Rectal smooth muscle tissue (tissue), 1 donor: Measurements from ENCODE around the gene UNC5C.

Experiments used
- H3K27ac ChIP-seq: one replicate; pipeline ENCODE4 v1.7.0; 2013; ENCODE audit warnings: low read depth, low read length, inconsistent platforms
- H3K27me3 ChIP-seq: one replicate; pipeline ENCODE4 v1.7.0; 2013; ENCODE audit warnings: low read length; ENCODE audit not compliant: control insufficient read depth, insufficient read depth
- H3K36me3 ChIP-seq: one replicate; pipeline ENCODE4 v1.7.0; 2013; ENCODE audit warnings: low read length; ENCODE audit not compliant: control insufficient read depth, insufficient read depth
- H3K4me1 ChIP-seq: one replicate; pipeline ENCODE4 v1.7.0; 2013; ENCODE audit warnings: low read length; ENCODE audit not compliant: control insufficient read depth, insufficient read depth
- H3K4me3 ChIP-seq: one replicate; pipeline ENCODE4 v1.7.0; 2013; ENCODE audit warnings: low read length
- H3K9ac ChIP-seq: one replicate; pipeline ENCODE4 v1.7.0; 2013; ENCODE audit warnings: low read length

The UNC5C gene

DNA sequence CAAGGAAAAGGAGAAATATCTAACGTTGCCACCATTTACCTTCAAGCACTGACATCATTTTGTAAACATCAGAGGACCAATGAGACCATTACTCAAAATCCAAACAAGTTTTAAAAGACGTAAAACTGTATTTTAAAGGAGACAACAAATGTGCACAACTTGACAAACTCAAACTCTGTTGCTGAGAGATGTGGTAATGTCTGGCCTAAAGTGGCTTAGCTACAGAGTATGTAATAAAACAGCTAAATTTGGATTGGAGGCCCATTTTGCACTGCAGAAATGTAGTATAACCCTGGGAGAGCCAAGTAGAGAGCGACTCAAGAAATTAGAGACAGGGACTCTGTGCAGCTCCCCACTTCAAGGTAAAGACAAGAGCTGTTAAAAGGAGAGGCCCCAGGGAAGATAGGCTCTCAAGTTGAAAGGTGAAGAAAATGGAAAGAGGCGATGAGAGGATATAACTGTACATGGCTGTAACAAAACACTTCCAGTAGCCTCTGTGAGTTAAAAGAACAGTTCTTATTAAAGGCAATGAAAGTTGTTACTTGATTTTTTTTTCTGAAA is 20.3 kb downstream of the UNC5C start:
- Histone ChIP-seq H3K4me3 (no peak overlapping the region), H3K27ac (no peak overlapping the region), H3K9ac (no peak overlapping the region), H3K4me1 (no peaks in the 10 kb centered on the region), H3K36me3 (no peaks in the 10 kb centered on the region), H3K27me3 (no peaks in the 10 kb centered on the region)

DNA sequence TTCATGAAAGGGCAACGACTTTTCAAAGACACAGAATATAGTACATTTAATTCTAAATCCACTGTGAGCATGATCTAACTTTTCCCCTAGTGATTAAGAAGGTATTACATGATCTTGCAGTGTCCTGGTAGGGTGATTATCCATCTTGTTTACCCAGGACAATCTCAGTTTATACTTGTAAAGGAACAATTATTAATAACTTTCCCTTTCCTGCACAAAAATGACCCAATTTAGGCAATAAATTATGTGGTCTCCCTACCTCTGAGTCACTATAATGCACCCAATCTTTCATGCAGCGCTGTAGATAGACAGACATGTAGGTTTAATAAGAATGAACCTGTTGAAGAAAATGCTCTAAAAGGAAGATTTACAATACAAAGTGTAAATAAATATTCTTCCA is 22.7 kb downstream of the UNC5C start:
- no peaks in the 10 kb centered on the region for H3K4me1 ChIP-seq
- no peaks in the 10 kb centered on the region for H3K27me3 ChIP-seq
- H3K9ac ChIP-seq: no peak overlapping the region
- no peaks in the 10 kb centered on the region for H3K36me3 ChIP-seq
- H3K27ac ChIP-seq: no peak overlapping the region
- H3K4me3 ChIP-seq: no peak overlapping the region

DNA sequence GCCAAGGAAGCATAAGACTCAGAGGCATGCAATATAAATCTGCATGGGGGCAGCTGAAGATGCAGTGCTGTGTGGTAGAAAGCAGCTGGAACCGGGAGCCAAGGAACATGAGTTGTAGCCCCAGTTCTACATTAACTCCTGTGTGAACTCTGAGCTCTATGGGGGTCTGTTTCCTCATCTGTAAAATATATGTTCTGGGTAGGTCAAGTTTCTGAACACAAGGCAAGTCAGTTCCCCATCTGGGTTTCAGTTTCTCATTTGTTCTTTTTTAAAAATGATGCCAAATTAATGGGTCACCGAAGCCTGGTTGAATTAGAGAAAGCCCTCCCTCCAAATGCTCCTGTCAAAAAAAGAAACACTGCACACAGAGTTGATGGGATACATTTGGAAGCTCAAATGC is 24.0 kb downstream of the UNC5C start:
- Histone ChIP-seq H3K36me3 (no peaks in the 10 kb centered on the region), H3K27me3 (no peaks in the 10 kb centered on the region), H3K4me1 (no peaks in the 10 kb centered on the region), H3K9ac (no peak overlapping the region), H3K4me3 (no peak overlapping the region), H3K27ac (no peak overlapping the region)

DNA sequence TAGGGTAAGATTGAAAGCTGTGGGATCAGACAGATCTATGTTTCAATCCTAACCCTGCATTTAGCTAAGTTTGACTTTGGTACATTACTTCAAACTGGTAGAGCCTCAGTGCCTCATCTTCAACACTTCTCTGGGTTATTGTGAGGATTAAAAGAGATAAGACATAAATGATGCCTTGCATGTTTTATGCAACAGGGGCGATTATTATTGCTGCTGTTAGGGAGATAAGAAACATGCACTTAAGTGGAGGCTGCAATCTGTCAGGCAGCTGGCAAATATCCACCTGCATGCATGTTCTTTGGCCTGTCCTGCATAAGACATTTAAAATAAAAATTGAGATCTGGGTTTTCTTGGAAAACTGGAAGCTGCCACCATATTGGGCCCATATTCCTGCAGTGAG is 24.6 kb downstream of the UNC5C start:
- H3K27me3 ChIP-seq: no peaks in the 10 kb centered on the region
- H3K4me1 ChIP-seq: no peaks in the 10 kb centered on the region
- no peak overlapping the region for H3K27ac ChIP-seq
- no peak overlapping the region for H3K9ac ChIP-seq
- no peaks in the 10 kb centered on the region for H3K36me3 ChIP-seq
- H3K4me3 ChIP-seq: no peak overlapping the region

DNA sequence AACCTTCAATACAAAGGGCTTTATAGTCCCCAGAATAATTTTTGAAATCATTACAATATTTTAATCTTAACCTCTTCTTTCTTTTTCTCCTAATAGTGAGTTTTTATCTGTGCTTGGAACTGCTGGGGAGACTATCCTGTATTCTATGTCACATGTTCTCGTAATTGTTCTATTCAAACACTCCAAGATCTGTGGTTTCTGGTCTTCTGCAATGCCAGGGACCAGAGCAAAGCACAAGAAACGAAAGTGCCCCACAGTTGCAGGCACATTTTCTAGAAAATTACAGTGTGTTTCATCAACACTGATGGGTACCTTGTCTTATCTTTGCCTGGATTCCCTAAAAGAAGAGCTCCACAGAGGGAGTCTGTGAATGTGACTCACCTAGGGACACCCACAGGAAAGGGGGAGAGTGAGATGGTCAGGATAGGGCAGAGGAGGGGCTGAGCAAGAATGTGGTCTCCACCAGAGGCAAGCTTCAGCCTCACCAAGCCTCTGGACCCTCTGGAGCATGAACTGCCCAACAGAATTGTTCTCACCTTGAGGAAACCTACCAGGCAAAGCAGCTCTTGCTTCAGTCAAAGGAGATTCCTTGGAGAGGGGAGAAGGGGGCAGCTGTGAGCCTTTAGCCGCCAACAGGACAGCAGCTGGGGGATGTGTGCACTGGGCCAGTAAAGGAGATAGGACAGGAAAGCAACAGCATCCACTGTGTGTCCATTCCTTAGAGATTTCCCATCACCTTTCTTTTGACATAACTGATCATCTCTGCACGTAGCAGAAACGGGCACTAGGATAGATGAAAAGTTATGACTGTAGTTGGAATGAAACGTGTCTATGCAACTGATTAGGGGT is 25.9 kb downstream of the UNC5C start:
- Histone ChIP-seq H3K36me3 (no peaks in the 10 kb centered on the region), H3K4me3 (no peak overlapping the region), H3K9ac (no peak overlapping the region), H3K27me3 (no peaks in the 10 kb centered on the region), H3K27ac (no peak overlapping the region), H3K4me1 (no peaks in the 10 kb centered on the region)

DNA sequence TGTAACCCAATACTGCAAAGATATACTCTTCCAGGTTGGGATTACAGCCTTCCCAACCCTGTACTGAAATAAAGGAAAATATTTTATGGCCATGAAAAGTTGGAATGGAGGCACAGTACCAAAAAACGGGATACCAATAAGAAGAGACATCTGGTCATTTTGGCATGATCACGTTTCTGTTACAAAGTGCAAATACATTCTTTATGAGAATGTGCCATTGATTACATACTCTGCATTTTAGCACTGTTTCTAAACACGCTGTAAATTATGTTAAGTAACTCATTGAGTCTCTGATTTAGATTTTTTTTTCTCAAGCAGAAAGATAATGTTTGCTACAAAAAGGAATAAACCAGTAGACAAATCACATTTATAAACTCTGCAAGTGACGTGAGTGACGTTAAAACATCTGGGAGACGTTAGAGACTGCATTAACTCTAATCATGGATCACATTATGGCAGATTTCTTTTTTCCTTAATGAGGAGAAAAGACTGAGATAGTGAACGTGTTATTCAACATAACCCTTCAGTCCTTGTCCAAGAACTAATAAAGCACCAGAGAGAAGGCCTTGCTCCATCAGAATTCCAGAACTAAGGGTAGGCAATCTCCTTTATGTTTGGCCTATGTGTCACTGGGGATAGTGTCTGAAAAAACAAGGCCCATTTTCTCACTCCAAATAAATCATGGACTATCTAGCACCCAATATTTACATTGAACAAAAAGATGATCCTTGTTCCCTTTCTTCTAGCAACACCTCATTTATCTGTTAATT is 31.0 kb downstream of the UNC5C start:
- Histone ChIP-seq H3K4me1 (no peaks in the 10 kb centered on the region), H3K4me3 (no peak overlapping the region), H3K36me3 (no peaks in the 10 kb centered on the region), H3K27me3 (no peaks in the 10 kb centered on the region), H3K9ac (no peak overlapping the region), H3K27ac (no peak overlapping the region)

DNA sequence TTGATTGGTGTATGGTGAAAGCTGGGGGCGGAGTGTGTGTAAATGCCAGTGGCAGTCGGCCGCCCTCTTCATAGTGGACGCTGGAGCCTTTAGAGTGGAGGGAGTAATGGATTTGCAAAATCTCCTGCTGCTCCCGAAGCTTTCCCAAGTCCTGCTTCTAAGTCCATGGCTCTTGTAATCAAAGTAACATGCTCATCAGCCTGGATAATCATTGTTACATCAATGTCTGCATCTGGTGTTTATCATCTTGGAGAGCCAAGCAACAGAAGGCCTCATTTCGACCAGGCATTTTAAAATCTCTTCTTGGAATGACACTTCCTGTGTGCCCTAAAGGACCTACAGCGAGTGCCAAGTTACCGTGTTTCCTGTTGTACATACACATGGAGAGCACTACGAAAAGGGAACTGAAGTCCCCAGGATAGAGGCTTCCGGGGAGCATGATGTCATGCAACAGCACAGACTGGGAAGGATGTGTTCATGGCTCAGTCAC is 32.2 kb downstream of the UNC5C start:
- Histone ChIP-seq H3K27ac (no peak overlapping the region), H3K4me1 (no peaks in the 10 kb centered on the region), H3K36me3 (no peaks in the 10 kb centered on the region), H3K9ac (no peak overlapping the region), H3K27me3 (no peaks in the 10 kb centered on the region), H3K4me3 (no peak overlapping the region)

DNA sequence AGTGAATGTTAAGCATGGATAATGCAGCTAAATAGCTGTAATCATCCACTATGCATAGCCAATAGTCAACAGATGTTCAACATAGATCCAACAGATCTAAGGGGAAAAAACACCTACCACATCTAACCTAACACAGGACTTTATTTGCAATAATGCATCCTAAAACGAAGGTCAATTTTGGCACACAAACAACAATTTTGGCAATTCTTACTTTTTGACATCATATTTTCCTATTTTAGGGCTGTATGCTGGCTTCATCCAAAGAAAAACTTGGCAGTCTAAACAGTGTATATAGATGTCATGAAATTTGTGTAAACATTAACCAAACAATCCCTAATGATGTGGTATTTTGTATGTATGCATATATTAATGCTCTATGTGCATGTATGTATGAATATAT is 33.2 kb downstream of the UNC5C start:
- Histone ChIP-seq H3K27me3 (no peaks in the 10 kb centered on the region), H3K4me1 (no peaks in the 10 kb centered on the region), H3K4me3 (no peak overlapping the region), H3K9ac (no peak overlapping the region), H3K36me3 (no peaks in the 10 kb centered on the region), H3K27ac (no peak overlapping the region)

DNA sequence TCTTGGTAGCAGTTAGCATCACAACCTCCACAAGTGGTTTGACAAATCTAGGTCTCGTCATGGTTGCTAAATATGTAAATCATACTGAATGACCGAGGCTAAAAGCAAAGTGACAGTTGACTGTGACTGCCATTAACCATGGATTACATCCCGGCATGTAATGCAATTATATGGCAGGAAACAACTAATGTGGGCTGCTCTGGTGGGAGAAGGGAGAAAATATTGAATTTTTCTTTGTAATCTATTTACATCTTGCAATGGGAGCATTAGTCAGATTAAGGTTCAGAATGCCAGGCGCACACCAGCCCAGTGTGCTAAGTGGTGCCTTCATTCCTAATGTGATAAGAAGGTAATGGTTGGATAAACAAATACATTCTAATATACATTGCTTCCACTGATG is 35.8 kb downstream of the UNC5C start:
- Histone ChIP-seq H3K4me3 (no peak overlapping the region), H3K9ac (no peak overlapping the region)

DNA sequence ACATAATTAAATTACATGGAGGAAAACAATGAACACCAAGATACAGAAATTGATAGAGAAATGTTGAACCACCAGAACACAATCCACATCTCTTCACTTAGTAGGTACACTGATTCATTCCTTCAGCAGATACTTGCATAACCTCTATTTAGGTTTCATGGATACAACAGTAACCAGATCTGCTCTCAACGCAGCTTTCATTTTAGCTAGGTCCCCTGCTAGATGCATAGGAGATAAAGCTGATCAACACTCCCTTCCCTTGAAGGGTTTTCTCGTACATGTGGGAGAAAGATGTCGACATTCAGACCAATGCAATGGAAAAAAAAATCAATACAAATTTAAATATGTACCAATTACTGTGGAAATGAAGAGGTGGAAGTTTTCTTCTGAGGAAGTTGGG is 37.3 kb downstream of the UNC5C start:
- Histone ChIP-seq H3K36me3 (no peaks in the 10 kb centered on the region), H3K4me1 (no peaks in the 10 kb centered on the region), H3K27ac (no peak overlapping the region), H3K9ac (no peak overlapping the region), H3K27me3 (no peaks in the 10 kb centered on the region), H3K4me3 (no peak overlapping the region)

More for the DNA sequence above, 35.8 kb downstream of the UNC5C start:
- no peaks in the 10 kb centered on the region for H3K27me3 ChIP-seq
- no peaks in the 10 kb centered on the region for H3K4me1 ChIP-seq
- no peaks in the 10 kb centered on the region for H3K36me3 ChIP-seq
- no peak overlapping the region for H3K27ac ChIP-seq

DNA sequence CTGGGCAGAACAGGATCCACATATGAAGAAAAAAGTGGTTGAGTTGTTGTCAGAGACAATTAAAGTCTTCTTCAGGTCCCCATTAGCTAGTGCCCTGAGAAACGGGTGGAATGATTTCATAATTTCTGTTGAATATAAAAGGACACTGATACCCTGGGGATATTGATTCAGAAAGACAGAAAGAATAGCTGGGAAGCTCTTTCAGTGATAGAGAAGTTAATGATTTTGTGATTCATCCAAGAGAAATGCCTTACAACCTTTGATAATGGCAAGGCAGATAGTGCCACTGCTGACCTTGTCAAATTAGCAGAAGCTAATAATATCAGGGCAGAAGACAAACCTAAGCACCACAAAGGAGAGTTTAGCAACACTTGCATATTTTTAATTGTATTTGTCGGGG is 37.9 kb downstream of the UNC5C start:
- H3K27ac ChIP-seq: no peak overlapping the region
- H3K9ac ChIP-seq: no peak overlapping the region
- H3K36me3 ChIP-seq: no peaks in the 10 kb centered on the region
- H3K4me1 ChIP-seq: no peaks in the 10 kb centered on the region
- H3K27me3 ChIP-seq: no peaks in the 10 kb centered on the region
- no peak overlapping the region for H3K4me3 ChIP-seq

DNA sequence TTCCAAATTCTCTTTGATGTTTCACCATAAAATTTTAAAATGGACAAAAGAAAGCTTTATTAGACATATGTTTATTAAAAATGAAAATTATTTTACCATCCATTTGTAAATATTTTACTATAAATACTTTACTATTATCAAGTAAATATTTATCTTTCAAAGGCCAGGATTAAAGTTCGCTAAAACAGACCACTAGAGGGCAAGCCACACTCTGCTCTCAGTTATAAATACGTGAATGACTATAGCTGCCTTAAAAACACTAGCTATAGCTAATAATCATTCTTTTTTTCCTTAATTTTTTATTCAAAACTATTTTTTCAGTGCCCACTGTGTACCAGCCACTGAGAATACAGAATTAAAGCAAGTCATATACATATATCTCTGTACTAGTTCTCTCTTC is 38.6 kb downstream of the UNC5C start:
- Histone ChIP-seq H3K4me3 (no peak overlapping the region), H3K27me3 (no peaks in the 10 kb centered on the region)

More for the DNA sequence above, 38.6 kb downstream of the UNC5C start:
- Histone ChIP-seq H3K4me1 (no peaks in the 10 kb centered on the region), H3K27ac (no peak overlapping the region), H3K36me3 (no peaks in the 10 kb centered on the region), H3K9ac (no peak overlapping the region)
